Daoy (cell line): ENCODE measurements around the gene ABHD8. TPM values are rescaled to one million over a fixed set of nuclear protein-coding genes. Genes with fewer than 3 reads are reported as not detected.
"Not testable (repeated sequence)": the region's sequence is repeated elsewhere in the genome, so short reads cannot be mapped to it uniquely, and the experiment has no call there.

Experiments used
- DNase-seq: peaks from one replicate; pipeline ENCODE4 v3.0.0-alpha.2; 2015; ENCODE audit warnings: low read depth
- total RNA-seq: library from RNA; depleted of rRNA; stranded (reverse); fragments of >200 nt; shearing (Covaris generic); gene quantifications from 2 replicates; pipeline ENCODE4 v1.2.3, GENCODE V29; 2014

Gene ABHD8
- total RNA-seq, 1 experiment from 2014 or later: 7.6 TPM

DNA sequence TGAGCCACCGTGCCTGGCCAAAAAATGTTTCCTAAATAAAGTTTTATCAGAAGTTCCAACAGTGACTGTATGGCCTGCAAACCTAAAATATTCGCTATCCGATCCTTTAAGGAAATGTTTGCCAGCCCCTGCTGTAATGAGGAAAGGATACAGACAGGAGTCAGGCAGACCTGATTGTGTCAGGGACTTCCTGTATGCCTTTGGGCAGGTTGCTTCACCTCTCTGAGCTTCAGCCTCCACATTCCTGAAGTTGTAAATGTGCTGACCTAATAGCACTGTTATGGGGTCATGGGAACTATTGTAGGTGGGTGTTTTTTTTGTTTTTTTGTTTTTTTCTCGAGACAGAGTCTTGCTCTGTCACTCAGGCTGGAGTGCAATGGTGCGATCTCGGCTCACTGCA, 6.2 kb downstream of the ABHD8 start:
- no peak for DNase-seq

- peak; percentile 76 for DNase-seq
Observed at GRCh38 chr19:17296273-17296672, 7.0 kb downstream of the ABHD8 start.

- not testable (repeated sequence) for DNase-seq
Observed at GRCh38 chr19:17295551-17295950, 7.7 kb downstream of the ABHD8 start.

GRCh38 chr19:17294051-17294891, 9.0 kb downstream of the ABHD8 start:
- DNase-seq: peak; percentile 44

DNA sequence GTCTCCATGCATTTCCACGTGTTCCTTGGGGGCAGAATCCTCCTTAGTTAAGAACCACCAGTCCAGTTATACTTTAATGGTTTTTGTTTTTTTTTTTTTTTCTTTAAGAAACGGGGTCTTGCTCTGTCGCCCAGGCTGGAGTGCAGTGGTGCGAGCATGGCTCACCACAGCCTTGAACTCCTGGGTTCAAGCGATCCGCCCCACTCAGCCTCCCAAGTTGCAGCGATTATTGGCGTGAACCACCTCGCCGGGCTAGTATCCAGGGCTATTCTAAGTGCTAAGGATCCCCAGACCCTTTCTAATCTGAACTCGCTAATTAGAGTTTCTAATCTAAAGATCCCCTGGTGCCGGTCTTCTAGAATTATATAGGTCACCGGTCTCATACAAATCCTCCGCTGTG, 9.6 kb downstream of the ABHD8 start:
- DNase-seq: no peak

DNA sequence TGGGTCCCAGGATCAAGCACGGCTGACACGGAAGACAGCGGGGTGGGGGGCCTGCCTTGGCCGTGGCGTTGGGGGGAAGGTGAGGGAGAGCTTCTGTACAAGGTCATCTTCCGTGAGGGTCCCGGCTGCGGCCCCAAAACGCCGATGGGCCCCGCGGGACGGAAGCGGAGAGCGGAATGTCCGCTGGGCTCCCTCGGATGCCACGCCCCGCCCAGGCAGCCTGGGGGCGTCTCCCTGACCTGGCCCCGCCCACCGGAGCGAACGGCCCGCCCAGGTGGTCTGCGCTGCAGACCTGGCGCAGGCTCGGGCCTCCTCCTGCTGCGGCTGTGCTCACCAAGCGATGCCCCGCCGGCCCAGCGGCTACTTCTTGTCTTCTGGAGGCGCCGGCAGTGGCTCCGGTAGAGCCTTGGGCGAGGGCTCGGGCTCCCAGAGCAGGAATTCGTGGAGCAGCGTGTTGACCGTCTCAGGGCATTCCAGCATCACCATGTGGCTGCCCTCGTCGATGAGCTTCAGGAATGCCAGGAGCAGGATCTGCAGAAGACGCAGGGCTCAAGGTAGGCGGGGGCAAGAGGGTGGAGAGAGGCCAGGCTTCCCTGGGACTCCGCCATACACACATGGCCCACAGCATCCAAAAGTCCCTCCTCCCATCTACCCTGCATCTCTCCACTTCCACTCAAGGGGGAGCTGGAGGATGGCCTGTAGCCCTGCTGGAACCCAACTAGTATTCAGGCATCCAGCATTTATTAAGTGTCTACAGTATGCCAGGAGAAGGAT, 10.7 kb downstream of the ABHD8 start:
- DNase-seq: peak; percentile 92

DNA sequence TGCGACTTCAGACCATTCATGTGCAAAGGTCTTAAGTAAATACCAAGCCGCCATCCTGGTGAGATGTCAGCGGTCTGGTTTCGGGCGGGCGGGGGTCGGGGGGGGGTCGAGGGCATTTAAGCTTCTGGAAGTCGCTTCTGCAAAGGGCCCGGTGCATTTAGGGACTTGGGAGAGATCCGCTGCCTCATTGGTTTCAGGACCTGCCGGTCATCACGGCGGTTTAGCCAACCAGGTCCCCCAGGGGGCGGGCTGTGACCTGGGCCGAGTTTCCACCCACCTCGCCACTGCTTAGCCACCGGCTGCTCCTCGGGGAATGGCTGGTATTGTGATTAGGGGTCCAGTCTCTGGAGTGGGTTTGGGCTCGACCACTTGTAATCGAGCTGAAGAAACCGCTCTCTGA, 13.7 kb downstream of the ABHD8 start:
- peak; percentile 83 for DNase-seq

DNA sequence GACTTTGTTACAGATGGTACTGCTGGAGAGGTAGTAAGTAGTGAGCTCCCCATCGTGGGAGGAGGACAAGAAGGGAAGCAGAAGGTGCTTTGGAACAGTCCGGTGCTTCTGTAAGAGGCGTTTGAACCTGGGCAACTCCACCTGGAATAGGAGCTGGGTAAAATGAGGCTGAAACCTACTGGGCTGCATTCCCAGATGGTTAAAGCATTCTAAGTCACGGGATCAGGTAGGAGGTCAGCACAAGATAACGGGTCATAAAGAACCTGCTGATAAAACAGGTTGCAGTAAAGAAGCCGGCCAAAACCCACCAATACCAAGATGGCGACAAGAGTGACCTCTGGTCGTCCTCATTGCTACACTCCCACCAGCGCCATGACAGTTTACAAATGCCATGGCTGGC, 16.5 kb downstream of the ABHD8 start:
- DNase-seq: no peak

- no peak for DNase-seq
Observed at GRCh38 chr19:17286263-17286662, 17.0 kb downstream of the ABHD8 start.

GRCh38 chr19:17285415-17286135, 17.6 kb downstream of the ABHD8 start:
- no peak for DNase-seq

DNA sequence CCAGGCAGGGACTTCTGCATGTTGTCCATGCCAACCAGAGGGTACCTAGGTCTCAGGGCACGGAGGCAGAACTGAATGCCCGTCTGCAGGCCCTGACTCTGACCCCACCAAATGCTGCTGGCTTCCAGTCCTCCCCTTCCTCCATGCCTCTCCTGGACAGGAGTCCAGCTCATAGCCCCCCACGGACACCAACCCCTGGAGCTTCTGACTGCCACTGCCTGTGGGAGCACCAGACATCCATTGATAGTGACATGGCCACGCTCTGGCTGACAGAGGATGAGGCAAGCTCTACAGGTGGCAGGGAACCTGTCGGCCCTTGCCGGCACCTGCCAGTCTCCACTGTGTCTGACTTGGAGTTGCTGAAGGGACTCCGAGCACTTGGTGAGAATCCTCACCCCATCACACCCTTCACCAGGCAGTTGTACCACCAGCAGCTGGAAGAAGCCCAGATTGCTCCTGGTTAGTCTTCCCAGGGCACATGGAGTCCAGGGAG, 19.7 kb downstream of the ABHD8 start:
- DNase-seq: no peak

GRCh38 chr19:17282488-17283125, 20.6 kb downstream of the ABHD8 start:
- DNase-seq: peak; percentile 93

GRCh38 chr19:17281391-17282304, 21.6 kb downstream of the ABHD8 start, which contains the start of gene ANKLE1:
Gene ANKLE1 (plus strand): TSS chr19:17281901. CDS start chr19:17281921, 20 bp downstream.
- peak; percentile 61 for DNase-seq

DNA sequence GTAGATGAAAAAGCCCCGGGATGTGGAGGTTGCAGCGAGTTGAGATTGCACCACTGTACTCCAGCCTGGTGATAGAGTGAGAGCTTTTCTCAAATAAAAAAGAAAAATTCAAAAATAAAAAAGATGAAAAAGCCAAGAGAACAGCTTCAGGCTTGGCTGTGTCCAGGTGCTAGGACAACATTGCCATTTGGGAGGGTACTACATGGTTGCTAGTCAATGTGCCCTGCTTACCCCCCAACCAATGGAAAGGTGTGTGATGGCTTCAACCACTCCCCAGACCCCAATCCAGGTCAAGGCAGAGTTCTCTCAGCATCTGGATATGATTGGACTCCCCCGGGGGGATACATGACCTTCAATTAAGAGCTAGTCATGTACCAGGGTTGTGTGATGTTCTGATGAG, 23.8 kb downstream of the ABHD8 start:
- no peak for DNase-seq

DNA sequence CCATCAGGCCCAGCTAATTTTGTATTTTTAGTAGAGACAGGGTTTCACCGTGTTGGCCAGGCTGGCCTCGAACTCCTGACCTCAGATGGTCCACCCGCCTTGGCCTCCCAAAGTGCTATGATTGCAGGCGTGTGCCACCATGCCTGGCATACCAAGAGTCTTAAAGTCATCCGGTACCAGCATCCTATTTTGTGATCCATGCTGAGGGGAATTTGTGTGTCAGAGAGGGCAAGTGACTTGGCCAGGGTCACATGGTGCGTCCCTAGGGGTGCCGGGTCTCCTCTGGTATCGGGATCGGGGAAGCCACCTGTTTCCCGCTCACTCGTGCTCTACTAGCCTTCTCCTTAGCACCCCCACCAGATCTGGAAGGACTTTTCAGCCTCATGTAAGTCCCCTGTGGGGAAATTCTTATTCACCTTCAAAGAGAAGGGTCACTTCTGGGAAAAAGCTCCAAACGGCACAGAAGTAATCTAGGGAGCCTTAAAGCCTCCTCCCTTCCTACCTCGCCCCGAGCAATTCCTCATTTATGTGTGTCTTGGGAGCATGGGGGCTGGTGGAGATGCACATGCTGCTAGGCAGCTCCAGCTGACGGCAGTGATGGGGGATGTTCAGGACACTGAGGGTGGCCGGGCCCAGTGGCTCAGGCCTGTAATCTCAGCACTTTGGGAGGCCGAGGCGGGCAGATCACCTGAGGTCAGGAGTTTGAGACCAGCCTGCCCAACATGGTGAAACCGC, 27.6 kb downstream of the ABHD8 start:
- DNase-seq: no peak

DNA sequence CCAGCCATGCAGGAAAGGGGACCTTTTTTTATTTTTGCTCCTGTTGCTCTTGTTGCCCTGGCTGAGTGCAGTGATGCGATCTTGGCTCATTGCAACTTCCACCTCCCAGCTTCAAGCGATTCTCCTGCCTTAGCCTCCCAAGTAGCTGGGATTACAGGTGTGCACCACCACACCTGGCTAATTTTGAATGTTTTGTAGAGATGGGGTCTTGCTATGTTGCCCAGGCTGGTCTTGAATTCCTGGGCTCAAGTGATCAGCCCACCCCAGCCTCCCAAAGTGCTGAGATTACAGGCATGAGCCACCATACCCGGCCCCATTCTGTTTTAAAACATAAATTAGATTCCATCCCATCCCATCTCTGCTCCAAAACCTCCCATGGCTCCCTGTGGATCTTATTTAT, 28.3 kb downstream of the ABHD8 start:
- DNase-seq: not testable (repeated sequence)

DNA sequence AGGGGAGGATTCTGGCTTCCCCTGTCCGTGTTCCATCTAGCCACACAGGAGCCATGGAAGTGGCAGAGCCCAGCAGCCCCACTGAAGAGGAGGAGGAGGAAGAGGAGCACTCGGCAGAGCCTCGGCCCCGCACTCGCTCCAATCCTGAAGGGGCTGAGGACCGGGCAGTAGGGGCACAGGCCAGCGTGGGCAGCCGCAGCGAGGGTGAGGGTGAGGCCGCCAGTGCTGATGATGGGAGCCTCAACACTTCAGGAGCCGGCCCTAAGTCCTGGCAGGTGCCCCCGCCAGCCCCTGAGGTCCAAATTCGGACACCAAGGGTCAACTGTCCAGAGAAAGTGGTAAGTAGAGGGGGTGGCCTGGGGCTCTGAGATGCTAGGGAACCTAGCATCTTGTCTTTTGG, 34.5 kb downstream of the ABHD8 start:
- DNase-seq: no peak

GRCh38 chr19:17266975-17267788, 36.0 kb downstream of the ABHD8 start, which contains the start of gene BABAM1:
Gene BABAM1 (plus strand): TSS chr19:17267443. CDS start chr19:17268807, 1,364 bp downstream.
- peak; percentile 98 for DNase-seq

DNA sequence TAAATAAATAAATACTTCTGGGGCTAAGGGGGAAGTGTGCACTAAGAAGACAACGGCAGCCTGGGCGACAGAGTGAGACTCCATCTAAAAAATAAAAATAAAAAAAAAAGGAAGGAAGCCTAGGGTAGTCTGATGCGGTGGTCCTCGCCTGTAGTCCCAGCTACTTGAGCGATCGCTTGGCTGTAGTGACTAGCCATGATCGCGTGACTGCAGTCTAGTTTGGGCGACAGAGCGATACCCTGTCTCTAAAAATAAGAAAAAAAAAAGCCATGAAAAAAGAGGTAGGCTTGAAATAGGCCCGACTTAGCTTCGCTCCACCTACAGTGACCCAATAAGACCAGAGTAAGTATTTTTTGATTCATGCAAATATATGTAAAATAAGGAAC, 36.6 kb downstream of the ABHD8 start:
- DNase-seq: no peak
